Mesodermal cell (in vitro differentiated cells): ENCODE data around the gene SLC36A3.

Experiments used
- H3K27ac ChIP-seq: 2 replicates; pipeline ENCODE4 v1.7.0; 2013; ENCODE audit warnings: mild to moderate bottlenecking, low read depth, low read length, moderate library complexity; ENCODE audit not compliant: severe bottlenecking
- H3K36me3 ChIP-seq: 2 replicates; pipeline ENCODE4 v1.7.1; 2013; ENCODE audit warnings: mild to moderate bottlenecking, low read length, moderate library complexity; ENCODE audit not compliant: control insufficient read depth, insufficient read depth
- H3K4me1 ChIP-seq: one replicate; pipeline ENCODE4 v1.7.1; 2013; ENCODE audit warnings: mild to moderate bottlenecking, low read length; ENCODE audit not compliant: insufficient read depth, control insufficient read depth, poor library complexity, severe bottlenecking
- H3K4me3 ChIP-seq: 2 replicates; pipeline ENCODE4 v1.7.0; 2013; ENCODE audit warnings: low read length, control low read depth, mild to moderate bottlenecking; ENCODE audit not compliant: insufficient read depth, poor library complexity, severe bottlenecking; ENCODE audit errors: extremely low read depth
- H3K9me3 ChIP-seq: 2 replicates; pipeline ENCODE4 v1.7.1; 2013; ENCODE audit warnings: mild to moderate bottlenecking, low read length, moderate library complexity; ENCODE audit not compliant: control insufficient read depth
- WGBS, 2 experiments: methylation state at CpG; one replicate each; pipeline ENCODE4 v1.1.5; 2013; ENCODE audit warnings: missing lambda C conversion rate in 2 of 2; ENCODE audit not compliant: insufficient coverage in 2 of 2; 5-methylcytosine and 5-hydroxymethylcytosine counted together

SLC36A3 gene

GRCh38 chr5:151298063-151298855 is 5.3 kb downstream of the SLC36A3 start:
- no peaks in the 10 kb centered on the region for H3K4me1 ChIP-seq
- no peaks in the 10 kb centered on the region for H3K36me3 ChIP-seq
- H3K4me3 ChIP-seq = no peak overlapping the region
- no peak overlapping the region for H3K27ac ChIP-seq
- WGBS, 2 experiments = 88 to 98% methylated on average over 4 of the region's 6 CpGs
- no peaks in the 10 kb centered on the region for H3K9me3 ChIP-seq

DNA sequence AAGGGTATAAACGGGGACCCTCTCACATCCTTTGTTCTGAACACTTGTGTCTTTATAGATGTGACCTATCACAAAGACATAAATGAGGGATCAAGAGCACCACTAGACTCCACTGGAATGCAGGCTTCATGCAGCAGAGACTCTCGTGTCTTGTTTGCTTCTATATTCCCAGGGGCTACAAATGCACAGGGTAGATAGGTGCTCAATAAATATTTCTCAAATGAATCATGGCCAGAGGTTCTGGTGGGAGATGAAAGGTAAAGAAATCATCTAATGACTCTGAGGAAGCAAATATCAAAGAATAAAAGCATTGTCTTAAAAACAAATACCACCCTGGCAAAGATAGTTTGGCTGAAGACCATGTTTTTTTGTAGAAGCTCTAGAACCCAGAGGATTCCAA is 6.6 kb downstream of the SLC36A3 start:
- WGBS, 2 experiments = 83 to 90% methylated on average over 1 to 2 of the region's 2 CpGs
- Histone ChIP-seq H3K36me3 (no peaks in the 10 kb centered on the region), H3K9me3 (no peaks in the 10 kb centered on the region)

GRCh38 chr5:151296478-151296830 is 7.1 kb downstream of the SLC36A3 start:
- no peak overlapping the region for H3K4me3 ChIP-seq
- H3K36me3 ChIP-seq = no peaks in the 10 kb centered on the region
- no peaks in the 10 kb centered on the region for H3K4me1 ChIP-seq
- no peaks in the 10 kb centered on the region for H3K9me3 ChIP-seq
- no peak overlapping the region for H3K27ac ChIP-seq
- no CpG with 5 or more reads among the region's 1 CpG for WGBS, 2 experiments

More for the DNA sequence above, 6.6 kb downstream of the SLC36A3 start:
- Histone ChIP-seq H3K4me3 (no peak overlapping the region), H3K27ac (no peak overlapping the region), H3K4me1 (no peaks in the 10 kb centered on the region)

DNA sequence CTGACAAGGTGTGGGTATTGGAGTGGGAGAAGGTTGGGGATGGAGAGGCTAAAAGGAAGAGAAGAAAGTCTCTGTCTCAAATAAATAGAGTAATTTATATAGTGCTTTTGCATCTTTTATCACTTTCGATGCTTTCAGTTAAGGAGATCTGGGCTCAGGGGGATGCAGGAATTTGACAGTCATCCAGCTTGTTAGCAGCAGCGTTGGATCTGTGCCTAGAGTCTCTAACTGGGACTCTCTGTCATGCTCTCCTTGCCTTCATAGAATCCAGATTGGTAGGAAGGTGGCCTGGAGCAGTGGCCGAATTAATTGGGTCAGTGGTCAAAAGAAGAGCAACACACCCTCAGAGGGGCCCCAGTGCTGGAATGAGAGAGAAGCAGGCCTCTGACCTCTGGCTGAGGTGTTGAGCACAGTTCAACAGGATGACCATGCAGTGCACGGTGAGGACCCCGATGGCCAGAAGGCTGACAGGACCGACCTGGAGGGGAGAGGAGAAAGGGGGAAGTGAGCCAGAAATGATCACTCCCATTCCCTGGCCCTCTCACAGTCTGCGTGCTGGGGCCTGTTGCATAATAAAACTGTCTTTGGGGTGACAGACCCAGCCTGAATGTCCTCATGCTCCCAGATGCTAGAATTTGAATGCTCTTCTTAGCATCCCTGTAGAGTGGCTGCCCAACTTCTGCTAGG is 7.6 kb downstream of the SLC36A3 start:
- 83 to 89% methylated on average over 4 to 6 of the region's 7 CpGs for WGBS, 2 experiments
- Histone ChIP-seq H3K4me1 (no peaks in the 10 kb centered on the region), H3K9me3 (no peaks in the 10 kb centered on the region), H3K27ac (no peak overlapping the region), H3K4me3 (no peak overlapping the region), H3K36me3 (no peaks in the 10 kb centered on the region)

- 89 to 98% methylated on average over 5 of the region's 5 CpGs for WGBS, 2 experiments
- Histone ChIP-seq H3K4me3 (no peak overlapping the region), H3K27ac (no peak overlapping the region), H3K4me1 (no peaks in the 10 kb centered on the region), H3K36me3 (no peaks in the 10 kb centered on the region), H3K9me3 (no peaks in the 10 kb centered on the region)
Observed at GRCh38 chr5:151295138-151295537, 8.4 kb downstream of the SLC36A3 start.

DNA sequence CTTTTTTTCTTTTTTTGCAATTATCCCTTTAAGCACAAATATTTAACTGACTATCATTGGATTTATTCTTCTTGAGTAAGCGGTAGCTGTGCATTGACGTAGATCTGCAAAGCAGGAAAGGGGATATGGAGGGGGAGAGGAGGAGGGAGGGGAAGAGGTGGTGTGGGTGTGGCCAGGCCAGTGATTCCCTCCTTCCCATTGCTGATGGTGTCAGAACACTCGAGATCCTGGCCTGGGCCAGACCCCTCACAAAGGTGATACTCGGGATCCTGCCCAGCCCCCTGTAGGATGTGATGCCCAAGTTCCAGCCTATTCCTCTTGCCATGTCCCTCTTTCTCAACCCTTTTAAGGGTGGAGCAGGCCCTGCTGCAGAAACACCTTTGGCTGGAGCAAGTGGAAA is 9.9 kb downstream of the SLC36A3 start:
- H3K4me1 ChIP-seq = no peaks in the 10 kb centered on the region
- no peak overlapping the region for H3K4me3 ChIP-seq
- no peaks in the 10 kb centered on the region for H3K9me3 ChIP-seq
- no peak overlapping the region for H3K27ac ChIP-seq
- 20 to 73% methylated on average over 2 of the region's 4 CpGs for WGBS, 2 experiments
- H3K36me3 ChIP-seq = no peaks in the 10 kb centered on the region

DNA sequence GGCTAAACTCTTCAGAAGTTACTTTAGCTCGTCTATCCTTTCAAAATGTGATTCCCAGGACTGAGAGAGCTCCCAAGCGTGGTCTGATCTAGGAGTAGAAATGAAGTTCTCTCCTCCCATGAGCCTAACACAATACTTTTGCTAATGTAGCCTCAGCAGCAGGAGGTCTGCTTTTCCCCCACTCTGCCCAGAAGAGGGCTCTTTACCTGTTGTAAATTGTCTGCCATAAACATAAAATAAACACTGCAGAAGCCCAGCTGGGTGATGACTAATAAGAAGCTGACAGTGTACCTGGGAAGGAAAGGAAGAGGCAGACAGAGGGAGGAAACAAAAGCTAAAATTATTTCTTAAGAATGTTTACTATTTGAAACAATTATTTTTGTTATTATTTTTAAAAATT is 15.4 kb downstream of the SLC36A3 start:
- H3K4me1 ChIP-seq = no peaks in the 10 kb centered on the region

DNA sequence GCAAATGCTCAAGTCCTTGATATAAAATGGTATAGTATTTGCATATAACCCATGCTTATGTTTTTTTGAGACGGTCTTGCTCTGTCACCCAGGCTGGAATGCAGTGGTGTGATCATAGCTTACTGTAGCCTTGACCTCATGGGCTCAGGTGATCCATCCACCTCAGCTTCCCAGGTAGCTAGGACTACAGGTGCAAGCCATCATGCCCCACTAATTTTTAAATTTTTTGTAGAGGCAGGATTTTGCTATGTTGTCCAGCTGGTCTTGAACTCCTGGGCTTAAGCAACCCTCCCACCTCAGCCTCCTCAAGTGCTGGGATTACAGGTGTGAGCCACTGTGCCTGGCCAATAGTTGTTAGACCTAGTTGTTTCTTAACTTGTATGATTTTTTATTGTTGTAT is 17.3 kb downstream of the SLC36A3 start:
- WGBS, 2 experiments = 88% methylated on average over 1 of the region's 1 CpG; no CpG with 5 or more reads in 1 of the 2 experiments
- Histone ChIP-seq H3K4me3 (no peak overlapping the region), H3K27ac (no peak overlapping the region), H3K9me3 (no peaks in the 10 kb centered on the region), H3K36me3 (no peaks in the 10 kb centered on the region), H3K4me1 (no peaks in the 10 kb centered on the region)

More for the DNA sequence above, 15.4 kb downstream of the SLC36A3 start:
- WGBS, 2 experiments = 0% methylated on average over 1 of the region's 2 CpGs; no CpG with 5 or more reads in 1 of the 2 experiments
- Histone ChIP-seq H3K4me3 (no peak overlapping the region), H3K27ac (no peak overlapping the region), H3K36me3 (no peaks in the 10 kb centered on the region), H3K9me3 (no peaks in the 10 kb centered on the region)

GRCh38 chr5:151285683-151286082 is 17.9 kb downstream of the SLC36A3 start:
- no peaks in the 10 kb centered on the region for H3K9me3 ChIP-seq
- H3K36me3 ChIP-seq = no peaks in the 10 kb centered on the region
- 83 to 100% methylated on average over 2 of the region's 5 CpGs for WGBS, 2 experiments
- H3K4me3 ChIP-seq = no peak overlapping the region
- no peaks in the 10 kb centered on the region for H3K4me1 ChIP-seq
- H3K27ac ChIP-seq = no peak overlapping the region

- Histone ChIP-seq H3K4me3 (no peak overlapping the region), H3K4me1 (no peaks in the 10 kb centered on the region), H3K9me3 (no peaks in the 10 kb centered on the region), H3K27ac (no peak overlapping the region), H3K36me3 (no peaks in the 10 kb centered on the region)
- 8% methylated on average over 5 of the region's 8 CpGs; no CpG with 5 or more reads in 1 of the 2 experiments for WGBS, 2 experiments
Observed at GRCh38 chr5:151284392-151284967, 19.1 kb downstream of the SLC36A3 start.
